Fibroblast of pulmonary artery (primary cell): ENCODE results near the gene SPIN1.

Source experiments
- DNase-seq: peaks from one replicate; pipeline ENCODE4 v3.0.0-alpha.2; 2010; ENCODE audit warnings: low read depth
- H3K4me3 ChIP-seq: replicated peaks from 2 replicates; pipeline ENCODE4 v1.5.1; 2011; ENCODE audit warnings: low read depth, mild to moderate bottlenecking, control low read depth, low read length, moderate library complexity
- TF ChIP-seq, protein P1 (sequence below): IDR thresholded peaks from 2 replicates; pipeline ENCODE4 v1.5.1; 2011; ENCODE audit warnings: mild to moderate bottlenecking, control low read depth, low read length, inconsistent platforms; ENCODE audit errors: missing control alignments

SPIN1 gene

GRCh38 chr9:88503081-88503844 lies 115.0 kb downstream of the SPIN1 start:
- no peak overlapping the region for H3K4me3 ChIP-seq
- TF ChIP-seq, protein P1, sequence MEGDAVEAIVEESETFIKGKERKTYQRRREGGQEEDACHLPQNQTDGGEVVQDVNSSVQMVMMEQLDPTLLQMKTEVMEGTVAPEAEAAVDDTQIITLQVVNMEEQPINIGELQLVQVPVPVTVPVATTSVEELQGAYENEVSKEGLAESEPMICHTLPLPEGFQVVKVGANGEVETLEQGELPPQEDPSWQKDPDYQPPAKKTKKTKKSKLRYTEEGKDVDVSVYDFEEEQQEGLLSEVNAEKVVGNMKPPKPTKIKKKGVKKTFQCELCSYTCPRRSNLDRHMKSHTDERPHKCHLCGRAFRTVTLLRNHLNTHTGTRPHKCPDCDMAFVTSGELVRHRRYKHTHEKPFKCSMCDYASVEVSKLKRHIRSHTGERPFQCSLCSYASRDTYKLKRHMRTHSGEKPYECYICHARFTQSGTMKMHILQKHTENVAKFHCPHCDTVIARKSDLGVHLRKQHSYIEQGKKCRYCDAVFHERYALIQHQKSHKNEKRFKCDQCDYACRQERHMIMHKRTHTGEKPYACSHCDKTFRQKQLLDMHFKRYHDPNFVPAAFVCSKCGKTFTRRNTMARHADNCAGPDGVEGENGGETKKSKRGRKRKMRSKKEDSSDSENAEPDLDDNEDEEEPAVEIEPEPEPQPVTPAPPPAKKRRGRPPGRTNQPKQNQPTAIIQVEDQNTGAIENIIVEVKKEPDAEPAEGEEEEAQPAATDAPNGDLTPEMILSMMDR: no peak
- no peak for DNase-seq

DNA sequence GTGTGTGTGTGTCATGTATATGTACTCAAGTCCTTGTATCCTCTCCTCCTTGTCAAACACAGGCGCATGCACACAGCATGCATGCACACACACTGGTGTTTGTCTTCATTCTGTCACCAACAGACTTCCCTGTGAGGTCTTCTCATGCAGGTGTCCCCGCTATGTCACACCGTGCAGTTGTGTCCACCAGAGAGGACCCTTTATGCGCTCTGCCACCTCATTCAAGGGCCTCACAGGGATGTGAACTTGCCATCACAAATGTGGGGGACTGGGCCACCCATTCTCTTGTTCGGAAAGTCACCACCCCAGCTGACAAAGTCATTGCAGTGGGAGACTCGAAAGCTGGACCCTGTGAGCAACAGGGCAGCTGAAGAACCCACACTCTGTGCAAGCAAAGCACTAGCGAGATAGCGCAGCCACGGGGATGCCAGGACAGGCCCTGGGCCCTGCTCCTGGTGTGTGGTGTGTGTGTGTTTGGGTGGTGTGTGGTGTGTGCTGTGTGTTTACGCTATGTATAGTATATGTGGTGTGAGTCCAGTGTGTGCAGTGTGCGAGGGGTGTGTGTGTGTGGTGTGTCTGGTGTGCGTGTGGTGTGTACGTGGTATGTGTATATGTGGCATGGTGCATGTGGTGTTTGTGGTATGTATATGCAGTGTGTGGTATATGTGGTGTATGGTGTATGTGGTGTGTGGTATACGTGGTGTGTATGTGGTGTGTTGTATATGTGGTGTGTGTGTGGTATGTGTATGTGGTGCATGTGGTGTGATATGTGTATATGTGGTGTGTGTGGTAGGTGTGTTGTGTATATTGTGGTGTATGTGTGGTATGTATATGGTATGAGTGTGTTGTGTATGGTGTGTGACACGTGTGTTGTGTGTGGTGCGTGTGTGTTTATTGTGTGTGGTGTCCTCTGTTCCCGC lies 115.9 kb downstream of the SPIN1 start:
- H3K4me3 ChIP-seq: no peak overlapping the region
- DNase-seq: no peak
- TF ChIP-seq, protein P1: no peak

DNA sequence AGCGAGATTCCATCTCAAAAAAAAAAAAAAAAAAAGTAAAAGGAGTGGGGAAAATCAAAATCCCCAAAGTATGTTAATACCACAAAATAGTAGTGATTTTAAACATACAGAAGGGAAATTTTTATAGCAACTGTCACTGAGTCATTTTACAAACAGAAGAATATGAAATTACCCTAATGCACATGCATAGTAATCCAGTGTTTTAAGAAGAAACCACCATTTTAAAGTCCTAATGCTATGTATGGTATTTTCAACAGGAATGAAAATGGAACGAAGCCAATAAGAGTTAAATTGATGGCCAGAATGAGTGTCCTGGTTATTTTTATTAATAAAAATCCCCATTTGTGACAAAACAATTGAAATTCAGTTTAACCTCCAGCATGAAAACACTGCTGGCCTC lies 120.1 kb downstream of the SPIN1 start:
- TF ChIP-seq, protein P1: no peak
- no peak for DNase-seq
- no peak overlapping the region for H3K4me3 ChIP-seq

- no peak overlapping the region for H3K4me3 ChIP-seq
- DNase-seq: no peak
- TF ChIP-seq, protein P1: no peak
These were observed 123.7 kb downstream of the SPIN1 start for GRCh38 chr9:88511906-88512305.

DNA sequence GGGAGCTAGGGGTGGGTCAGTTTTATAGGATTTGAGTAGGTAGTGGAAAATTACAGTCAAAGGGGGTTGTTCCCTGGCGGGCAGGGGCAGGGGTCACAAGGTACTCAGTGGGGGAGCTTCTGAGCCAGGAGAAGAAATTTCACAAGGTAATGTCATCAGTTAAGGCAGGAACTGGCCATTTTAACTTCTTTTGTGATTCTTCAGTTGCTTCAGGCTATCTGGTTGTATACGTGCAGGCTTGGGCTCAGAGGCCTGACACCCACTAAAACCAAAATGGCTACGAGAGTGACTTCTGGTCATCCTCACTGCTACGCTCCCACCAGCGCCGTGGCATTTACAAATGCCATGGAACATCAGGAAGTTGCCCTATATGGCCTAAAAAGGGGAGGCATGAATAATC lies 126.0 kb downstream of the SPIN1 start:
- no peak for DNase-seq
- TF ChIP-seq, protein P1: no peak
- H3K4me3 ChIP-seq: no peak overlapping the region

DNA sequence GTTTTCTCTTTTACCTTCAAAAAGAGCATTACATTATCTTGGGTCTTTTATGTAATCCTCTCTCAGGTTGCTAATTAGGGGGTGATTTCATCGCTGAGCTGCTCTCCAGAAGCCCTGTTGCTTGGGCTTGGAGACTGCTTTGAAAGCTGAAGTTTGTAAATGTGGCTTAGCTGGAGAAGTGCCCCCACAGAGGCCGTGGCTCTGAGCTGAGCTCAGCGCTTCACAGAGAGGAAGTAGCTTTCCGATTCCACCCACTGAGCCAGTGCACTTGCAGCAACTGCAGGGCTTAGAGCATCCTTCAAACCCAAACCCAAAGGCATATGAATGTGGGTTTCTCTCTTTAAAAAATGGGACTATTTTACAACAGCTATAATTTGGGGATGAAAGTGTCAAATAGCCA lies 133.1 kb downstream of the SPIN1 start:
- TF ChIP-seq, protein P1: no peak
- no peak overlapping the region for H3K4me3 ChIP-seq
- DNase-seq: no peak
